H9 (cell line): Measurements from ENCODE around the gene ITIH5. TPM values are rescaled to one million over a fixed set of nuclear protein-coding genes. Genes with fewer than 3 reads are reported as not detected.

ENCODE experiments used
- DNase-seq: peaks from one replicate; pipeline ENCODE4 v3.0.0-alpha.2; 2017
- H2AFZ ChIP-seq: one replicate; pipeline ENCODE4 v1.6.1; 2013; ENCODE audit warnings: mild to moderate bottlenecking, low read length, control low read depth, moderate library complexity
- H2AK5ac ChIP-seq: 2 replicates; pipeline ENCODE4 v1.6.1; 2013; ENCODE audit warnings: low read length, control low read depth, mixed read lengths; ENCODE audit not compliant: insufficient read length
- H2BK120ac ChIP-seq: one replicate; pipeline ENCODE4 v1.6.1; 2013; ENCODE audit warnings: low read depth, mild to moderate bottlenecking, low read length, control low read depth, inconsistent platforms; ENCODE audit not compliant: poor library complexity, severe bottlenecking
- H2BK12ac ChIP-seq: 2 replicates; pipeline ENCODE4 v1.6.1; 2013; ENCODE audit warnings: low read length, control low read depth, mixed read lengths, low read depth; ENCODE audit not compliant: insufficient read length
- H2BK15ac ChIP-seq: 2 replicates; pipeline ENCODE4 v1.6.1; 2013; ENCODE audit warnings: low read depth, low read length, control low read depth
- H2BK20ac ChIP-seq: one replicate; pipeline ENCODE4 v1.6.1; 2013; ENCODE audit warnings: low read depth, mild to moderate bottlenecking, low read length, control low read depth, inconsistent platforms; ENCODE audit not compliant: poor library complexity, severe bottlenecking
- H2BK5ac ChIP-seq: 2 replicates; pipeline ENCODE4 v1.6.1; 2013; ENCODE audit warnings: low read length, control low read depth, mixed read lengths; ENCODE audit not compliant: insufficient read length
- H3K14ac ChIP-seq: 2 replicates; pipeline ENCODE4 v1.6.1; 2013; ENCODE audit warnings: low read length, control low read depth; ENCODE audit not compliant: insufficient read depth
- H3K18ac ChIP-seq: 2 replicates; pipeline ENCODE4 v1.6.1; 2013; ENCODE audit warnings: low read depth, mild to moderate bottlenecking, mixed read lengths, low read length, control low read depth; ENCODE audit not compliant: insufficient read length
- H3K23ac ChIP-seq: 2 replicates; pipeline ENCODE4 v1.6.1; 2013; ENCODE audit warnings: low read length, control low read depth, mixed read lengths, low read depth; ENCODE audit not compliant: insufficient read length
- H3K23me2 ChIP-seq: 2 replicates; pipeline ENCODE4 v1.6.1; 2013; ENCODE audit warnings: low read depth, mild to moderate bottlenecking, mixed read lengths, low read length, control low read depth; ENCODE audit not compliant: insufficient read length, poor library complexity, severe bottlenecking
- H3K27ac ChIP-seq: 2 replicates; pipeline ENCODE4 v1.5.1; 2013; ENCODE audit warnings: low read length, control low read depth, mixed read lengths, low read depth; ENCODE audit not compliant: insufficient read length
- H3K27me3 ChIP-seq: 2 replicates; pipeline ENCODE4 v1.6.1; 2013; ENCODE audit warnings: low read length, control low read depth, inconsistent platforms; ENCODE audit not compliant: insufficient read depth
- H3K4ac ChIP-seq: 2 replicates; pipeline ENCODE4 v1.6.1; 2013; ENCODE audit warnings: low read depth, mild to moderate bottlenecking, control low read depth, inconsistent platforms, low read length, moderate library complexity
- H3K4me1 ChIP-seq: 2 replicates; pipeline ENCODE4 v1.6.1; 2013; ENCODE audit warnings: low read length, control low read depth, inconsistent platforms; ENCODE audit not compliant: insufficient read depth
- H3K4me2 ChIP-seq: 2 replicates; pipeline ENCODE4 v1.6.1; 2013; ENCODE audit warnings: low read length, control low read depth, mixed read lengths; ENCODE audit not compliant: insufficient read length, insufficient read depth
- H3K56ac ChIP-seq: 2 replicates; pipeline ENCODE4 v1.6.1; 2013; ENCODE audit warnings: low read depth, mild to moderate bottlenecking, mixed read lengths, low read length, control low read depth; ENCODE audit not compliant: insufficient read length
- H3K79me1 ChIP-seq: 2 replicates; pipeline ENCODE4 v1.6.1; 2013; ENCODE audit warnings: low read depth, mild to moderate bottlenecking, moderate library complexity, low read length, control low read depth, inconsistent platforms; ENCODE audit not compliant: insufficient read depth, poor library complexity, severe bottlenecking
- H3K79me2 ChIP-seq: 2 replicates; pipeline ENCODE4 v1.6.1; 2013; ENCODE audit warnings: low read length, control low read depth, inconsistent platforms; ENCODE audit not compliant: insufficient read depth
- H3K9ac ChIP-seq: 2 replicates; pipeline ENCODE4 v1.6.1; 2013; ENCODE audit warnings: low read length, control low read depth, mixed read lengths; ENCODE audit not compliant: insufficient read length; ENCODE audit errors: extremely low read depth
- H3K9me3 ChIP-seq: one replicate; pipeline ENCODE4 v1.6.1; 2013; ENCODE audit warnings: low read depth, low read length, inconsistent platforms; ENCODE audit not compliant: control insufficient read depth
- H3T11ph ChIP-seq: one replicate; pipeline ENCODE4 v1.6.1; 2013; ENCODE audit warnings: mild to moderate bottlenecking, low read length, control low read depth, inconsistent platforms
- H4K20me1 ChIP-seq: one replicate; pipeline ENCODE4 v1.6.1; 2013; ENCODE audit not compliant: control insufficient read depth, insufficient read length, insufficient read depth
- H4K5ac ChIP-seq: 2 replicates; pipeline ENCODE4 v1.6.1; 2013; ENCODE audit warnings: low read depth, mild to moderate bottlenecking, mixed read lengths, low read length, control low read depth; ENCODE audit not compliant: insufficient read length
- H4K8ac ChIP-seq: replicated peaks from 2 replicates; pipeline ENCODE4 v1.6.1; 2013; ENCODE audit warnings: low read length, control low read depth, mixed read lengths, low read depth; ENCODE audit not compliant: insufficient read length
- H4K91ac ChIP-seq: 2 replicates; pipeline ENCODE4 v1.6.1; 2013; ENCODE audit warnings: low read depth, mild to moderate bottlenecking, moderate library complexity, mixed read lengths, low read length, control low read depth; ENCODE audit not compliant: insufficient read length
- H3K27ac Mint-ChIP-seq, 3 experiments: 2 replicates in 2 of 3; 3 replicates in 1 of 3; pipeline ENCODE4 v1.8.0; 2020 to 2021; ENCODE audit warnings: mixed read lengths in 3 of 3, mild to moderate bottlenecking in 1 of 3, moderate library complexity in 1 of 3
- H3K27me3 Mint-ChIP-seq: 2 replicates; pipeline ENCODE4 v1.8.0; 2021; ENCODE audit warnings: low read depth, mild to moderate bottlenecking, moderate library complexity, mixed read lengths
- H3K36me3 Mint-ChIP-seq, 3 experiments: 2 replicates in 2 of 3; 3 replicates in 1 of 3; pipeline ENCODE4 v1.8.0; 2020 to 2021; ENCODE audit warnings: low read depth in 3 of 3, mixed read lengths in 3 of 3; ENCODE audit not compliant: insufficient read depth in 1 of 3
- H3K4me1 Mint-ChIP-seq, 2 experiments: 2 replicates each; pipeline ENCODE4 v1.8.0; 2020; ENCODE audit warnings: mixed read lengths in 2 of 2
- H3K4me3 Mint-ChIP-seq, 2 experiments: 2 replicates in 1 of 2; 3 replicates in 1 of 2; pipeline ENCODE4 v1.8.0; 2020 to 2021; ENCODE audit warnings: mild to moderate bottlenecking in 2 of 2, mixed read lengths in 2 of 2, moderate library complexity in 1 of 2
- H3K9me3 Mint-ChIP-seq, 2 experiments: 2 replicates in 1 of 2; 3 replicates in 1 of 2; pipeline ENCODE4 v1.8.0; 2020; ENCODE audit warnings: mild to moderate bottlenecking in 2 of 2, mixed read lengths in 2 of 2, moderate library complexity in 1 of 2
- WGBS: extraction: QIAGEN DNeasy Blood & Tissue Kit; methylation state at CpG from one replicate; pipeline ENCODE4 v1.1.7; 2013; ENCODE audit warnings: missing lambda C conversion rate, low lambda C conversion rate, mixed read lengths; ENCODE audit not compliant: insufficient read length; ENCODE audit errors: extremely low coverage; 5-methylcytosine and 5-hydroxymethylcytosine counted together
- total RNA-seq: library from RNA; stranded (reverse); gene quantifications from 2 replicates; pipeline ENCODE4 v1.2.1, GENCODE V29; 2021
- TF ChIP-seq, protein P1 (sequence below): fragments of 200-600 bp; sonication (generic); conservative IDR thresholded peaks from 3 replicates; pipeline ENCODE4 v1.8.0; 2021; ENCODE audit warnings: antibody characterized with exemption, mild to moderate bottlenecking

Gene ITIH5
- total RNA-seq, 1 experiment from 2014 or later: 1.3 TPM

- no peaks in the 10 kb centered on the region for H3K9me3 Mint-ChIP-seq
- DNase-seq: no peak
- peaks cover 4 to 5% of the 10 kb centered on the region in 2 experiments; a peak in 2 of 4 replicates for H3K4me1 Mint-ChIP-seq
- no peak overlapping the region for H2BK15ac ChIP-seq
- no peaks in the 10 kb centered on the region for H3K9me3 ChIP-seq
- H4K8ac ChIP-seq: no peak overlapping the region
- no peak overlapping the region for H3K23ac ChIP-seq
- no peak overlapping the region for H4K5ac ChIP-seq
- H4K91ac ChIP-seq: no peak overlapping the region
- H2BK20ac ChIP-seq: no peak overlapping the region
- no peak overlapping the region for H3K56ac ChIP-seq
- peak overlapping the region in 1 of 3 experiments; percentile 45; a peak in 1 of 7 replicates for H3K27ac Mint-ChIP-seq
- H3K4me2 ChIP-seq: no peak overlapping the region
- no peak overlapping the region for H2BK12ac ChIP-seq
- H3K23me2 ChIP-seq: no peaks in the 10 kb centered on the region
- H2BK120ac ChIP-seq: no peak overlapping the region
- H3K18ac ChIP-seq: no peak overlapping the region
- no peak overlapping the region for H3K27ac ChIP-seq
- no peaks in the 10 kb centered on the region for H3K36me3 Mint-ChIP-seq
- H3K27me3 Mint-ChIP-seq: no peaks in the 10 kb centered on the region
- TF ChIP-seq, protein P1, sequence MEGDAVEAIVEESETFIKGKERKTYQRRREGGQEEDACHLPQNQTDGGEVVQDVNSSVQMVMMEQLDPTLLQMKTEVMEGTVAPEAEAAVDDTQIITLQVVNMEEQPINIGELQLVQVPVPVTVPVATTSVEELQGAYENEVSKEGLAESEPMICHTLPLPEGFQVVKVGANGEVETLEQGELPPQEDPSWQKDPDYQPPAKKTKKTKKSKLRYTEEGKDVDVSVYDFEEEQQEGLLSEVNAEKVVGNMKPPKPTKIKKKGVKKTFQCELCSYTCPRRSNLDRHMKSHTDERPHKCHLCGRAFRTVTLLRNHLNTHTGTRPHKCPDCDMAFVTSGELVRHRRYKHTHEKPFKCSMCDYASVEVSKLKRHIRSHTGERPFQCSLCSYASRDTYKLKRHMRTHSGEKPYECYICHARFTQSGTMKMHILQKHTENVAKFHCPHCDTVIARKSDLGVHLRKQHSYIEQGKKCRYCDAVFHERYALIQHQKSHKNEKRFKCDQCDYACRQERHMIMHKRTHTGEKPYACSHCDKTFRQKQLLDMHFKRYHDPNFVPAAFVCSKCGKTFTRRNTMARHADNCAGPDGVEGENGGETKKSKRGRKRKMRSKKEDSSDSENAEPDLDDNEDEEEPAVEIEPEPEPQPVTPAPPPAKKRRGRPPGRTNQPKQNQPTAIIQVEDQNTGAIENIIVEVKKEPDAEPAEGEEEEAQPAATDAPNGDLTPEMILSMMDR: no peak
- no peaks in the 10 kb centered on the region for H3K79me2 ChIP-seq
- no peak overlapping the region for H3K9ac ChIP-seq
- WGBS: no CpG with 5 or more reads among the region's 7 CpGs
- no peaks in the 10 kb centered on the region for H3K79me1 ChIP-seq
- H2AK5ac ChIP-seq: no peak overlapping the region
- no peak overlapping the region; the same call in 1 of the 2 replicates for H3K14ac ChIP-seq
- H2BK5ac ChIP-seq: no peak overlapping the region
- H3K27me3 ChIP-seq: no peaks in the 10 kb centered on the region
- H3K4ac ChIP-seq: no peak overlapping the region
- no peak overlapping the region for H3K4me3 Mint-ChIP-seq
- H3T11ph ChIP-seq: no peak overlapping the region
- no peak overlapping the region for H2AFZ ChIP-seq
- no peaks in the 10 kb centered on the region for H3K4me1 ChIP-seq
- no peaks in the 10 kb centered on the region for H4K20me1 ChIP-seq
Observed at GRCh38 chr10:7610651-7611389, 55.9 kb downstream of the ITIH5 start.
